Islet of Langerhans (tissue), 1 donor: Measurements from ENCODE around the gene USO1.
"Not testable (repeated sequence)": the region's sequence is repeated elsewhere in the genome, so short reads cannot be mapped to it uniquely, and the experiment has no call there.

ENCODE experiments used
- FAIRE-seq: peaks from one replicate; lab custom pipeline; 2011; peaks lifted over from hg19 to GRCh38; lab: Jason Lieb, UNC

USO1 gene

GRCh38 chr4:75724066-75724866 lies at the start of gene USO1:
TSS of gene USO1 (plus strand) at chr4:75724577. CDS start at chr4:75724820, 243 bp downstream.
- peak; percentile 27 for FAIRE-seq

- no peak for FAIRE-seq
These were observed 49.3 kb upstream of the USO1 start for GRCh38 chr4:75675004-75675531.

- FAIRE-seq = no peak
These were observed 45.9 kb upstream of the USO1 start for GRCh38 chr4:75678473-75678872.

GRCh38 chr4:75678965-75679364 lies 45.4 kb upstream of the USO1 start:
- FAIRE-seq = no peak

GRCh38 chr4:75679876-75680575 lies 44.4 kb upstream of the USO1 start:
- FAIRE-seq = no peak

GRCh38 chr4:75683482-75684155 lies 40.8 kb upstream of the USO1 start:
- FAIRE-seq = no peak

- FAIRE-seq = no peak
These were observed 38.7 kb upstream of the USO1 start for GRCh38 chr4:75685546-75686189.

- no peak for FAIRE-seq
These were observed 38.0 kb upstream of the USO1 start for GRCh38 chr4:75686346-75686745.

GRCh38 chr4:75687125-75687524 lies 37.3 kb upstream of the USO1 start:
- not testable (repeated sequence) for FAIRE-seq

GRCh38 chr4:75692066-75692465 lies 32.3 kb upstream of the USO1 start:
- not testable (repeated sequence) for FAIRE-seq

GRCh38 chr4:75696071-75696470 lies 28.3 kb upstream of the USO1 start:
- peak; percentile 89 for FAIRE-seq

- FAIRE-seq = no peak
These were observed 27.8 kb upstream of the USO1 start for GRCh38 chr4:75696581-75696980.

- FAIRE-seq = no peak
These were observed 26.0 kb upstream of the USO1 start for GRCh38 chr4:75698162-75698962.

GRCh38 chr4:75698963-75699228 lies 25.5 kb upstream of the USO1 start:
- FAIRE-seq = no peak

GRCh38 chr4:75699299-75699698 lies 25.1 kb upstream of the USO1 start:
- FAIRE-seq = no peak

GRCh38 chr4:75702919-75703411 lies 21.4 kb upstream of the USO1 start:
- FAIRE-seq = no peak

- no peak for FAIRE-seq
These were observed 19.0 kb upstream of the USO1 start for GRCh38 chr4:75705198-75705977.

- no peak for FAIRE-seq
These were observed 16.1 kb upstream of the USO1 start for GRCh38 chr4:75708218-75708691.

- FAIRE-seq = no peak
These were observed 14.1 kb upstream of the USO1 start for GRCh38 chr4:75710246-75710645.

GRCh38 chr4:75714011-75714410 lies 10.4 kb upstream of the USO1 start:
- no peak for FAIRE-seq

GRCh38 chr4:75714704-75715103 lies 9.7 kb upstream of the USO1 start:
- FAIRE-seq = no peak
